Heart left ventricle (tissue), 16 donors: ENCODE data around the gene SULT1A1. TPM values are rescaled to one million over a fixed set of nuclear protein-coding genes. Genes with fewer than 3 reads are reported as not detected.
A peak's percentile ranks its signal among the peaks of the same experiment; 100 is the strongest.

Experiments used
- ATAC-seq, 4 donors: fragments of 200-7000 bp; cut with Tn5 transposase; one replicate each; pipeline ENCODE4 v1.9.1; 2020 to 2022; ENCODE audit warnings: moderate library complexity in 4 of 4, mild to moderate bottlenecking in 3 of 4, moderate number of reproducible peaks in 1 of 4
- DNase-seq, 5 donors: peaks; one replicate each; pipeline ENCODE4 v3.0.0-alpha.2; 2020
- H3K27ac ChIP-seq, 12 donors: fragments of 200-600 bp; sonication (generic) in 4 of 12; one replicate each; pipeline versions ENCODE4 v1.5.0 to v1.8.0; 2016 to 2022; ENCODE audit warnings: mild to moderate bottlenecking in 2 of 12
- H3K27me3 ChIP-seq, 9 donors: fragments of 200-600 bp; sonication (generic) in 2 of 9; one replicate each; pipeline versions ENCODE4 v1.5.1 to v1.8.0; 2016 to 2022; ENCODE audit warnings: mild to moderate bottlenecking in 3 of 9
- H3K36me3 ChIP-seq, 9 donors: fragments of 200-600 bp; sonication (generic) in 2 of 9; one replicate each; pipeline versions ENCODE4 v1.5.0 to v1.8.0; 2018 to 2022; ENCODE audit warnings: mild to moderate bottlenecking in 2 of 9
- H3K4me1 ChIP-seq, 12 donors: fragments of 200-600 bp; sonication (generic) in 4 of 12; one replicate each; pipeline versions ENCODE4 v1.5.0 to v1.8.0; 2016 to 2022; ENCODE audit warnings: mild to moderate bottlenecking in 3 of 12
- H3K4me3 ChIP-seq, 12 donors: fragments of 200-600 bp; sonication (generic) in 4 of 12; one replicate each; pipeline versions ENCODE4 v1.5.0 to v1.8.0; 2017 to 2022; ENCODE audit warnings: mild to moderate bottlenecking in 9 of 12, moderate library complexity in 4 of 12
- H3K9me3 ChIP-seq, 12 donors: fragments of 200-600 bp; sonication (generic) in 4 of 12; one replicate each; pipeline versions ENCODE4 v1.5.0 to v1.8.0; 2016 to 2022; ENCODE audit warnings: mild to moderate bottlenecking in 1 of 12
- CTCF ChIP-seq, 12 donors: fragments of 200-600 bp; sonication (generic) in 4 of 12; IDR thresholded peaks; one replicate each; pipeline versions ENCODE4 v1.5.0 to v1.8.0; 2018 to 2022; ENCODE audit warnings: antibody characterized with exemption in 12 of 12, mild to moderate bottlenecking in 5 of 12
- POLR2A ChIP-seq, 2 donors: fragments of 450-650 bp; IDR thresholded peaks; one replicate each; pipeline ENCODE4 v1.6.1; 2017; ENCODE audit warnings: antibody characterized with exemption in 2 of 2, mild to moderate bottlenecking in 2 of 2, moderate library complexity in 2 of 2
- WGBS, 4 donors: extraction: QIAGEN DNeasy Blood & Tissue Kit in 2 of 4; methylation state at CpG; one replicate each; pipeline versions ENCODE4 v1.1.5 to v1.1.7; 2013 to 2018; 5-methylcytosine and 5-hydroxymethylcytosine counted together
- intact Hi-C, 10 donors: fragments of 100-400 bp; cut with DNase I; formaldehyde crosslinking; loops; one replicate each; pipeline versions ENCODE4 v1.11.1 to v1.14.2; 2022
- polyA plus RNA-seq, 2 donors: library from polyadenylated mRNA; stranded (reverse); fragments of 200-250 nt; gene quantifications; one replicate each; pipeline ENCODE4 v1.2.3, GENCODE V29; 2013
- total RNA-seq, 9 donors: library from RNA; depleted of rRNA in 2 of 9; stranded (reverse); fragments of >200 nt in 2 of 9; fragmentation: NEBNext Ultra II Directional in 3 of 9; extraction: Animal tissue kit (Norgen Biotek cat#: 25700) in 3 of 9; gene quantifications; one replicate each; pipeline versions ENCODE4 v1.1.0 to v1.2.4, GENCODE V29; 2016 to 2023
- donor health status: ischemic (EF 13 %, LVEDD 7.1; RV severe dilation, severe dysfunction).
- donor health status: healthy with polysubstance abuse.
- donor health status: DM: no; HTN: yes; CAD: no.
- donor health status: DM: no; HTN: no; CAD: no.
- donor health status: ischemic (EF 25% LVEDD 6.9; RV normal size, moderate dysfunction).
- donor health status: ischemic (EF 25% LVEDD 5.7; RV mildly dilated, moderate dysfunction).
- donor health status: healthy.
- donor health status: DM: yes; HTN: yes; CAD: no.
- donor health status: ischemic (EF 35%, LVEDD 5.7; RV mildly dilated, moderate dysfunction).
- donor health status: nonischemic (EF 11% LVEDD 7.7; RV severe dilation, severe dysfunction).
- donor health status: DM: yes; HTN: yes; CAD: no.
- donor health status: PGD.
- donor health status: ischemic (EF 29% LVEDD 5.4; RV normal size, mild dysfunction).
- donor health status: nonischemic (EF 23%, LVEDD 6.1; RV moderate dilation, normal function).

The SULT1A1 gene
- total and polyA plus RNA-seq, 11 donors = 6.9 to 35.9 (median 13.3) TPM

GRCh38 chr16:28590384-28591340 lies 19.2 kb downstream of the SULT1A1 start:
- Histone ChIP-seq H3K4me1 (no peaks in the 10 kb centered on the region), H3K27ac (no peak overlapping the region), H3K36me3 (peaks cover 0 to 61% (median 53%) of the 10 kb centered on the region in 9 donors), H3K27me3 (no peaks in the 10 kb centered on the region), H3K4me3 (no peak overlapping the region), H3K9me3 (no peaks in the 10 kb centered on the region)
- intact Hi-C loops = no loop called here
- peak in 1 of 4 donors; percentile 9 for ATAC-seq
- no peak for DNase-seq
- TF ChIP-seq CTCF (IDR thresholded peaks at IDR 0.05) (no peak), POLR2A (IDR thresholded peaks at IDR 0.05) (no peak)
- 91 to 93% (median 93%) methylated on average over 14 to 22 of the region's 22 CpGs for WGBS, 4 donors

- no peaks in the 10 kb centered on the region for H3K4me1 ChIP-seq
Measured at GRCh38 chr16:28589930-28590329, 19.9 kb downstream of the SULT1A1 start.

GRCh38 chr16:28589069-28589468 lies 20.8 kb downstream of the SULT1A1 start:
- no peaks in the 10 kb centered on the region for H3K27me3 ChIP-seq
- no peak overlapping the region for H3K4me3 ChIP-seq
- ATAC-seq = no peak
- intact Hi-C loops = no loop called here
- no peaks in the 10 kb centered on the region for H3K4me1 ChIP-seq
- no peaks in the 10 kb centered on the region for H3K9me3 ChIP-seq
- H3K27ac ChIP-seq = no peak overlapping the region
- WGBS, 4 donors = 92 to 96% (median 96%) methylated on average over 8 of the region's 8 CpGs
- DNase-seq = no peak
- peaks cover 0 to 74% (median 64%) of the 10 kb centered on the region in 9 donors for H3K36me3 ChIP-seq
- TF ChIP-seq CTCF (IDR thresholded peaks at IDR 0.05) (no peak), POLR2A (IDR thresholded peaks at IDR 0.05) (no peak)

More at GRCh38 chr16:28589930-28590329, 19.9 kb downstream of the SULT1A1 start:
- ATAC-seq = peak in 1 of 4 donors; percentile 19
- Histone ChIP-seq H3K27me3 (no peaks in the 10 kb centered on the region), H3K27ac (no peak overlapping the region), H3K36me3 (peaks cover 0 to 68% (median 58%) of the 10 kb centered on the region in 9 donors), H3K4me3 (no peak overlapping the region), H3K9me3 (no peaks in the 10 kb centered on the region)
- DNase-seq = no peak
- intact Hi-C loops = no loop called here
- WGBS, 4 donors = 94 to 95% (median 95%) methylated on average over 7 to 13 of the region's 13 CpGs
- no peak for TF ChIP-seq POLR2A (IDR thresholded peaks at IDR 0.05)
- no peak for TF ChIP-seq CTCF (IDR thresholded peaks at IDR 0.05)

- Histone ChIP-seq H3K27ac (no peak overlapping the region), H3K36me3 (peaks cover 0 to 88% (median 77%) of the 10 kb centered on the region in 9 donors), H3K9me3 (no peaks in the 10 kb centered on the region), H3K27me3 (no peaks in the 10 kb centered on the region), H3K4me1 (no peaks in the 10 kb centered on the region), H3K4me3 (no peak overlapping the region)
- no peak for ATAC-seq
- intact Hi-C loops = no loop called here
- TF ChIP-seq CTCF (IDR thresholded peaks at IDR 0.05) (no peak), POLR2A (IDR thresholded peaks at IDR 0.05) (no peak)
- no peak for DNase-seq
- 81 to 87% (median 83%) methylated on average over 5 to 8 of the region's 8 CpGs for WGBS, 4 donors
Measured at GRCh38 chr16:28587386-28587785, 22.5 kb downstream of the SULT1A1 start.
